A549 (cell line): ENCODE results near the gene ZFHX3. TPM values are rescaled to one million over a fixed set of nuclear protein-coding genes. Genes with fewer than 3 reads are reported as not detected.

ENCODE experiments used
- ATAC-seq, 2 experiments: fragments of 200-7000 bp in 1 of 2; fragments of >200 bp in 1 of 2; cut with Nextera tagmentation in 1 of 2; cut with Tn5 transposase in 1 of 2; 3 replicates each; pipeline versions ENCODE4 v1.8.0 to v1.9.1; 2018 to 2020; ENCODE audit warnings: mild to moderate bottlenecking in 1 of 2, moderate library complexity in 1 of 2
- CTCF ChIA-PET: fragments of 300-600 bp; sonication (Branson Sonifier 250); formaldehyde crosslinking; extraction: SDS; loops from one replicate; lab custom pipeline; 2021; ENCODE audit warnings: antibody characterized with exemption, inconsistent platforms; lab: Yijun Ruan, JAX
- POLR2A ChIA-PET: fragments of 350-600 bp; formaldehyde crosslinking; extraction: SDS; loops from one replicate; lab custom pipeline; 2021; ENCODE audit warnings: antibody characterized with exemption, inconsistent platforms; lab: Yijun Ruan, JAX
- DNase-seq, 2 experiments: peaks; one replicate each; pipeline versions ENCODE4 v3.0.0 to v3.0.0-alpha.2; 2011 to 2016; ENCODE audit warnings: low read depth in 1 of 2, low spot score in 1 of 2
- FAIRE-seq: peaks from 2 replicates; lab custom pipeline; 2011; peaks lifted over from hg19 to GRCh38; lab: Jason Lieb, UNC
- H3K27ac ChIP-seq, 2 experiments: fragments of >200 bp; sonication (Bioruptor Twin); formaldehyde crosslinking; 3 replicates each; pipeline ENCODE4 v1.5.1; 2016 to 2017
- H3K4me1 ChIP-seq: fragments of >200 bp; sonication (Bioruptor Twin); formaldehyde crosslinking; 3 replicates; pipeline ENCODE4 v1.6.1; 2016
- H3K4me2 ChIP-seq: fragments of >200 bp; sonication (Bioruptor Twin); formaldehyde crosslinking; 3 replicates; pipeline ENCODE4 v1.6.1; 2016
- H3K4me3 ChIP-seq: fragments of >200 bp; sonication (Bioruptor Twin); formaldehyde crosslinking; 3 replicates; pipeline ENCODE4 v1.5.1; 2016
- H3K9me3 ChIP-seq: fragments of >200 bp; sonication (Bioruptor Twin); formaldehyde crosslinking; 3 replicates; pipeline ENCODE4 v1.6.1; 2016
- BHLHE40 ChIP-seq: IDR thresholded peaks from 2 replicates; pipeline ENCODE4 v1.6.1; 2012; ENCODE audit warnings: low read depth, low read length, inconsistent platforms
- CHD2 ChIP-seq: fragments of 150-350 bp; IDR thresholded peaks from 2 replicates; pipeline ENCODE4 v1.6.1; 2014; ENCODE audit warnings: low read length; ENCODE audit not compliant: partially characterized antibody
- CHD4 ChIP-seq: fragments of 200-600 bp; sonication (generic); IDR thresholded peaks from 2 replicates; pipeline ENCODE4 v1.6.1; 2016; ENCODE audit warnings: antibody characterized with exemption, mild to moderate bottlenecking, borderline replicate concordance
- FOSB ChIP-seq: fragments of 250-450 bp; sonication (Bioruptor Pico); IDR thresholded peaks from 2 replicates; pipeline ENCODE4 v1.5.0; 2020; ENCODE audit warnings: mild to moderate bottlenecking, moderate library complexity
- FOXS1 ChIP-seq: fragments of 250-450 bp; sonication (Bioruptor Pico); IDR thresholded peaks from 2 replicates; pipeline ENCODE4 v1.5.0; 2020; ENCODE audit warnings: mild to moderate bottlenecking, moderate library complexity
- GATA3 ChIP-seq: IDR thresholded peaks from 2 replicates; pipeline ENCODE4 v1.6.1; 2012; ENCODE audit warnings: borderline replicate concordance
- HOXB13 ChIP-seq: fragments of 250-450 bp; sonication (Bioruptor Pico); IDR thresholded peaks from 2 replicates; pipeline ENCODE4 v1.5.0; 2020; ENCODE audit warnings: low read depth, mild to moderate bottlenecking, moderate library complexity
- JUN ChIP-seq, 2 experiments: fragments of >200 bp; sonication (Bioruptor Twin); formaldehyde crosslinking; IDR thresholded peaks; 2 replicates in 1 of 2; 3 replicates in 1 of 2; pipeline ENCODE4 v1.6.1; 2016 to 2017
- MAFK ChIP-seq: fragments of 450-650 bp; IDR thresholded peaks from 2 replicates; pipeline ENCODE4 v1.6.1; 2014; ENCODE audit not compliant: partially characterized antibody
- MYC ChIP-seq: IDR thresholded peaks from 2 replicates; pipeline ENCODE4 v1.6.1; 2012; ENCODE audit warnings: mild to moderate bottlenecking, inconsistent platforms, low read length, improper control_type of control experiment, borderline replicate concordance
- NPAS2 ChIP-seq: fragments of 250-450 bp; sonication (Bioruptor Pico); IDR thresholded peaks from 2 replicates; pipeline ENCODE4 v1.8.0; 2022; ENCODE audit warnings: mild to moderate bottlenecking, moderate library complexity, borderline replicate concordance
- NR3C1 ChIP-seq: fragments of >200 bp; sonication (Bioruptor Twin); formaldehyde crosslinking; IDR thresholded peaks from 3 replicates; pipeline ENCODE4 v1.6.1; 2017
- PHF8 ChIP-seq: fragments of 200-600 bp; sonication (generic); IDR thresholded peaks from 2 replicates; pipeline ENCODE4 v1.6.1; 2016; ENCODE audit warnings: low read depth, mild to moderate bottlenecking, antibody characterized with exemption, moderate library complexity, borderline replicate concordance
- POLR2A ChIP-seq: IDR thresholded peaks from 2 replicates; pipeline ENCODE4 v1.6.1; 2012; ENCODE audit warnings: mild to moderate bottlenecking, low read length
- POLR2AphosphoS2 ChIP-seq: conservative IDR thresholded peaks from 2 replicates; pipeline ENCODE4 v1.6.1; 2012; ENCODE audit warnings: low read length, improper control_type of control experiment, inconsistent platforms
- RAD21 ChIP-seq, 2 experiments: fragments of >200 bp in 1 of 2; sonication (Bioruptor Twin) in 1 of 2; formaldehyde crosslinking in 1 of 2; IDR thresholded peaks in 1 of 2; conservative IDR thresholded peaks in 1 of 2; 2 replicates in 1 of 2; 3 replicates in 1 of 2; pipeline ENCODE4 v1.6.1; 2012 to 2018; ENCODE audit warnings: inconsistent platforms in 1 of 2
- WGBS: methylation state at CpG from one replicate; pipeline ENCODE4 v1.1.6; 2017; ENCODE audit errors: missing lambda C conversion rate; 5-methylcytosine and 5-hydroxymethylcytosine counted together
- polyA plus RNA-seq, 4 experiments: library from polyadenylated mRNA; depleted of rRNA in 3 of 4; stranded (reverse); fragments of >200 nt; fragmentation: RNase III in 1 of 4; extraction: RNeasy Plus Mini Kit Qiagen cat#74134 plus additional on column Dnase treatment in 1 of 4; gene quantifications; 2 replicates in 3 of 4; 3 replicates in 1 of 4; pipeline ENCODE4 v1.2.3, GENCODE V29; 2011 to 2017
- TF ChIP-seq, protein P1 (sequence below): fragments of 150-350 bp; IDR thresholded peaks from 2 replicates; pipeline ENCODE4 v1.6.1; 2014; ENCODE audit warnings: low read depth, mild to moderate bottlenecking, low read length
- TF ChIP-seq, protein P2 (sequence below): fragments of 250-450 bp; sonication (Bioruptor Pico); IDR thresholded peaks from 2 replicates; pipeline ENCODE4 v1.5.0; 2021; ENCODE audit warnings: mild to moderate bottlenecking, moderate library complexity, borderline replicate concordance
- TF ChIP-seq, protein P3 (sequence below): IDR thresholded peaks from 2 replicates; pipeline ENCODE4 v1.6.1; 2012; ENCODE audit warnings: low read depth, borderline replicate concordance
- TF ChIP-seq, protein P4 (sequence below): fragments of >200 bp; sonication (Bioruptor Twin); formaldehyde crosslinking; IDR thresholded peaks from 3 replicates; pipeline ENCODE4 v1.6.1; 2016

ZFHX3 gene
- polyA plus RNA-seq, 2 of the 4 experiments (the other 2 are of a cell fraction) = 3.9 to 6.5 TPM

- ATAC-seq (no peak), DNase-seq (no peak), FAIRE-seq (no peak)
- H3K9me3 ChIP-seq = no peaks in the 10 kb centered on the region
- H3K27ac ChIP-seq = peak overlapping the region in 1 of 2 experiments; percentile 85; a peak in 2 of 6 replicates
- WGBS = 88% methylated on average over 16 of the region's 16 CpGs
- no peak overlapping the region for H3K4me2 ChIP-seq
- TF ChIP-seq, protein P1, sequence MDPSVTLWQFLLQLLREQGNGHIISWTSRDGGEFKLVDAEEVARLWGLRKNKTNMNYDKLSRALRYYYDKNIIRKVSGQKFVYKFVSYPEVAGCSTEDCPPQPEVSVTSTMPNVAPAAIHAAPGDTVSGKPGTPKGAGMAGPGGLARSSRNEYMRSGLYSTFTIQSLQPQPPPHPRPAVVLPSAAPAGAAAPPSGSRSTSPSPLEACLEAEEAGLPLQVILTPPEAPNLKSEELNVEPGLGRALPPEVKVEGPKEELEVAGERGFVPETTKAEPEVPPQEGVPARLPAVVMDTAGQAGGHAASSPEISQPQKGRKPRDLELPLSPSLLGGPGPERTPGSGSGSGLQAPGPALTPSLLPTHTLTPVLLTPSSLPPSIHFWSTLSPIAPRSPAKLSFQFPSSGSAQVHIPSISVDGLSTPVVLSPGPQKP = no peak
- no peak for TF ChIP-seq MYC
- ChIA-PET CTCF (interaction anchor here (1.3 to 1.5 kb wide), 2 partner anchors 38 to 260 kb away, joined by 4 to 5 read pairs; no protein-coding TSS in a partner anchor), POLR2A (no interaction called here)
- peaks cover 36% of the 10 kb centered on the region for H3K4me1 ChIP-seq
- H3K4me3 ChIP-seq = no peak overlapping the region
Observed at GRCh38 chr16:73092236-73092781, 44.4 kb upstream of the ZFHX3 start.

GRCh38 chr16:73091174-73091573 lies 43.2 kb upstream of the ZFHX3 start:
- POLR2A ChIA-PET = no interaction called here
- H3K4me3 ChIP-seq = no peak overlapping the region
- no peak overlapping the region for H3K4me2 ChIP-seq
- peaks cover 25% of the 10 kb centered on the region for H3K4me1 ChIP-seq
- FAIRE-seq (no peak), ATAC-seq (no peak), DNase-seq (no peak)
- WGBS = 88% methylated on average over 8 of the region's 8 CpGs
- CTCF ChIA-PET = interaction anchor here (1.3 to 1.5 kb wide), 2 partner anchors 37 to 258 kb away, joined by 4 to 5 read pairs; no protein-coding TSS in a partner anchor
- H3K27ac ChIP-seq = peak overlapping the region in 1 of 2 experiments; percentile 2; a peak in 1 of 6 replicates
- no peak for TF ChIP-seq GATA3
- TF ChIP-seq CHD4 = no peak
- TF ChIP-seq, protein P2, sequence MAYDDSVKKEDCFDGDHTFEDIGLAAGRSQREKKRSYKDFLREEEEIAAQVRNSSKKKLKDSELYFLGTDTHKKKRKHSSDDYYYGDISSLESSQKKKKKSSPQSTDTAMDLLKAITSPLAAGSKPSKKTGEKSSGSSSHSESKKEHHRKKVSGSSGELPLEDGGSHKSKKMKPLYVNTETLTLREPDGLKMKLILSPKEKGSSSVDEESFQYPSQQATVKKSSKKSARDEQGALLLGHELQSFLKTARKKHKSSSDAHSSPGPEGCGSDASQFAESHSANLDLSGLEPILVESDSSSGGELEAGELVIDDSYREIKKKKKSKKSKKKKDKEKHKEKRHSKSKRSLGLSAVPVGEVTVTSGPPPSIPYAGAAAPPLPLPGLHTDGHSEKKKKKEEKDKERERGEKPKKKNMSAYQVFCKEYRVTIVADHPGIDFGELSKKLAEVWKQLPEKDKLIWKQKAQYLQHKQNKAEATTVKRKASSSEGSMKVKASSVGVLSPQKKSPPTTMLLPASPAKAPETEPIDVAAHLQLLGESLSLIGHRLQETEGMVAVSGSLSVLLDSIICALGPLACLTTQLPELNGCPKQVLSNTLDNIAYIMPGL = no peak
- TF ChIP-seq, protein P3, sequence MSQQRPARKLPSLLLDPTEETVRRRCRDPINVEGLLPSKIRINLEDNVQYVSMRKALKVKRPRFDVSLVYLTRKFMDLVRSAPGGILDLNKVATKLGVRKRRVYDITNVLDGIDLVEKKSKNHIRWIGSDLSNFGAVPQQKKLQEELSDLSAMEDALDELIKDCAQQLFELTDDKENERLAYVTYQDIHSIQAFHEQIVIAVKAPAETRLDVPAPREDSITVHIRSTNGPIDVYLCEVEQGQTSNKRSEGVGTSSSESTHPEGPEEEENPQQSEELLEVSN = no peak
- TF ChIP-seq JUN (IDR thresholded peaks at IDR 0.05) = no peak
- no peak for TF ChIP-seq NPAS2 (CRISPR knock-in tag)
- no peak for TF ChIP-seq NR3C1
- no peak for TF ChIP-seq FOSB (CRISPR knock-in tag)
- no peak for TF ChIP-seq CHD2
- TF ChIP-seq FOXS1 = no peak
- TF ChIP-seq POLR2A = no peak
- TF ChIP-seq PHF8 = no peak
- TF ChIP-seq RAD21 (conservative IDR thresholded peaks at IDR 0.05 in 1 of 2, IDR thresholded peaks at IDR 0.05 in 1 of 2) = no peak
- TF ChIP-seq, protein P4, sequence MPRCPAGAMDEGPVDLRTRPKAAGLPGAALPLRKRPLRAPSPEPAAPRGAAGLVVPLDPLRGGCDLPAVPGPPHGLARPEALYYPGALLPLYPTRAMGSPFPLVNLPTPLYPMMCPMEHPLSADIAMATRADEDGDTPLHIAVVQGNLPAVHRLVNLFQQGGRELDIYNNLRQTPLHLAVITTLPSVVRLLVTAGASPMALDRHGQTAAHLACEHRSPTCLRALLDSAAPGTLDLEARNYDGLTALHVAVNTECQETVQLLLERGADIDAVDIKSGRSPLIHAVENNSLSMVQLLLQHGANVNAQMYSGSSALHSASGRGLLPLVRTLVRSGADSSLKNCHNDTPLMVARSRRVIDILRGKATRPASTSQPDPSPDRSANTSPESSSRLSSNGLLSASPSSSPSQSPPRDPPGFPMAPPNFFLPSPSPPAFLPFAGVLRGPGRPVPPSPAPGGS = no peak
- no peak for TF ChIP-seq MAFK
- TF ChIP-seq POLR2AphosphoS2 = no peak
- no peak for TF ChIP-seq HOXB13
- no peak for TF ChIP-seq BHLHE40
- H3K9me3 ChIP-seq = no peaks in the 10 kb centered on the region
